Upper lobe of left lung (tissue), 6 donors: Measurements from ENCODE around the gene DGCR8. TPM values are rescaled to one million over a fixed set of nuclear protein-coding genes. Genes with fewer than 3 reads are reported as not detected.

Source experiments
- ATAC-seq, 2 donors: fragments of 200-7000 bp; cut with Tn5 transposase; one replicate each; pipeline ENCODE4 v1.9.1; 2022; ENCODE audit warnings: mild to moderate bottlenecking in 2 of 2, moderate library complexity in 2 of 2; ENCODE audit not compliant: low FRiP score in 2 of 2
- DNase-seq, 2 donors: peaks; one replicate each; pipeline ENCODE4 v3.0.0-alpha.2; 2019 to 2020
- H3K27ac ChIP-seq, 4 donors: fragments of 200-600 bp; sonication (generic); one replicate each; pipeline ENCODE4 v1.5.1; 2016 to 2019
- H3K27me3 ChIP-seq, 4 donors: fragments of 200-600 bp; sonication (generic); one replicate each; pipeline ENCODE4 v1.5.1; 2017 to 2019
- H3K36me3 ChIP-seq, 4 donors: fragments of 200-600 bp; sonication (generic); one replicate each; pipeline ENCODE4 v1.5.1; 2016 to 2019
- H3K4me1 ChIP-seq, 4 donors: fragments of 200-600 bp; sonication (generic); one replicate each; pipeline ENCODE4 v1.5.1; 2018 to 2019
- H3K4me3 ChIP-seq, 4 donors: fragments of 200-600 bp; sonication (generic); one replicate each; pipeline ENCODE4 v1.5.1; 2017 to 2019; ENCODE audit warnings: mild to moderate bottlenecking in 2 of 4, moderate library complexity in 1 of 4
- H3K9me3 ChIP-seq, 4 donors: fragments of 200-600 bp; sonication (generic); one replicate each; pipeline ENCODE4 v1.5.1; 2018 to 2019
- EP300 ChIP-seq, 4 donors: sonication (generic); formaldehyde crosslinking; IDR thresholded peaks; one replicate each; pipeline ENCODE4 v1.5.1; 2017; ENCODE audit warnings: antibody characterized with exemption in 4 of 4, control low read depth in 2 of 4
- POLR2A ChIP-seq, 4 donors: fragments of 450-650 bp; IDR thresholded peaks; one replicate each; pipeline ENCODE4 v1.5.1; 2016 to 2017; ENCODE audit warnings: antibody characterized with exemption in 4 of 4, mild to moderate bottlenecking in 2 of 4
- POLR2AphosphoS5 ChIP-seq, 2 donors: sonication (generic); formaldehyde crosslinking; IDR thresholded peaks; one replicate each; pipeline ENCODE4 v1.5.1; 2017; ENCODE audit warnings: antibody characterized with exemption in 2 of 2
- WGBS, 2 donors: methylation state at CpG; one replicate each; pipeline ENCODE4 v1.1.5; 2017 to 2018; 5-methylcytosine and 5-hydroxymethylcytosine counted together
- total RNA-seq, 6 donors: library from RNA; depleted of rRNA in 4 of 6; stranded (reverse); fragments of >200 nt in 4 of 6; gene quantifications; one replicate each; pipeline versions ENCODE4 v1.1.0 to v1.2.1, GENCODE V29; 2016 to 2021
- TF ChIP-seq, protein P1 (sequence below), 6 experiments: fragments of 450-650 bp in 4 of 6; fragments of 200-600 bp in 2 of 6; sonication (generic) in 2 of 6; IDR thresholded peaks; one replicate each; pipeline ENCODE4 v1.5.1; 2016 to 2019; ENCODE audit warnings: antibody characterized with exemption in 6 of 6
- donor health status: DM: no; HTN: no; CAD: no; lungs with moderate emphysema.
- donor health status: DM: no; HTN: yes; CAD: no; lungs with severe emphysema.

DGCR8 gene
- total RNA-seq, 6 donors from 2014 or later, result 27.7 to 95.3 (median 33.1) TPM

DNA sequence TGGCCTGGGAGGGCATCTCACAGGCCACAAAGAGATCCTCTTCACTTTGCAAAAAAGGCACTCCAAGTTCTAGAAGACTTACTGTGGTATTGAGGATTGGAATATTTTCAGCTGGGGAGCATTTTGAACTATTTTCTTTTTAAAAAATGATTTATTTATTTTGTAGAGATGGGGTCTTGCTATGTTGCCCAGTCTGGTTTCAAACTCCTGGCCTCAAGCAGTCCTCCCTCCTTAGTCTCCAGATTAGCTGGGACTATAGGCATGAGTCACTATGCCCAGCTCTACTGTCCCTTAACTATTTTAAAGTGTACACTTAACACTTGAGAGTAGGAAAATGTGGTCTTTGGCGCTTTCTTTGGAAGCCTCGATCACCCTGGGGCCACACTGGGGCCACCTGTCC lies 24.9 kb upstream of the DGCR8 start:
- no peaks in the 10 kb centered on the region for H3K4me1 ChIP-seq
- H3K27ac ChIP-seq, result no peak overlapping the region
- H3K36me3 ChIP-seq, result peaks cover 13 to 78% (median 60%) of the 10 kb centered on the region in 4 donors
- ATAC-seq, result no peak
- H3K4me3 ChIP-seq, result no peak overlapping the region
- no peaks in the 10 kb centered on the region for H3K27me3 ChIP-seq
- H3K9me3 ChIP-seq, result no peaks in the 10 kb centered on the region
- no peak for DNase-seq
- WGBS, 2 donors, result 100% methylated on average over 2 of the region's 2 CpGs
- TF ChIP-seq POLR2AphosphoS5 (IDR thresholded peaks at IDR 0.05), result no peak
- TF ChIP-seq EP300 (IDR thresholded peaks at IDR 0.05), result no peak
- TF ChIP-seq, protein P1, sequence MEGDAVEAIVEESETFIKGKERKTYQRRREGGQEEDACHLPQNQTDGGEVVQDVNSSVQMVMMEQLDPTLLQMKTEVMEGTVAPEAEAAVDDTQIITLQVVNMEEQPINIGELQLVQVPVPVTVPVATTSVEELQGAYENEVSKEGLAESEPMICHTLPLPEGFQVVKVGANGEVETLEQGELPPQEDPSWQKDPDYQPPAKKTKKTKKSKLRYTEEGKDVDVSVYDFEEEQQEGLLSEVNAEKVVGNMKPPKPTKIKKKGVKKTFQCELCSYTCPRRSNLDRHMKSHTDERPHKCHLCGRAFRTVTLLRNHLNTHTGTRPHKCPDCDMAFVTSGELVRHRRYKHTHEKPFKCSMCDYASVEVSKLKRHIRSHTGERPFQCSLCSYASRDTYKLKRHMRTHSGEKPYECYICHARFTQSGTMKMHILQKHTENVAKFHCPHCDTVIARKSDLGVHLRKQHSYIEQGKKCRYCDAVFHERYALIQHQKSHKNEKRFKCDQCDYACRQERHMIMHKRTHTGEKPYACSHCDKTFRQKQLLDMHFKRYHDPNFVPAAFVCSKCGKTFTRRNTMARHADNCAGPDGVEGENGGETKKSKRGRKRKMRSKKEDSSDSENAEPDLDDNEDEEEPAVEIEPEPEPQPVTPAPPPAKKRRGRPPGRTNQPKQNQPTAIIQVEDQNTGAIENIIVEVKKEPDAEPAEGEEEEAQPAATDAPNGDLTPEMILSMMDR (IDR thresholded peaks at IDR 0.05), result no peak
- TF ChIP-seq POLR2A (IDR thresholded peaks at IDR 0.05), result no peak

DNA sequence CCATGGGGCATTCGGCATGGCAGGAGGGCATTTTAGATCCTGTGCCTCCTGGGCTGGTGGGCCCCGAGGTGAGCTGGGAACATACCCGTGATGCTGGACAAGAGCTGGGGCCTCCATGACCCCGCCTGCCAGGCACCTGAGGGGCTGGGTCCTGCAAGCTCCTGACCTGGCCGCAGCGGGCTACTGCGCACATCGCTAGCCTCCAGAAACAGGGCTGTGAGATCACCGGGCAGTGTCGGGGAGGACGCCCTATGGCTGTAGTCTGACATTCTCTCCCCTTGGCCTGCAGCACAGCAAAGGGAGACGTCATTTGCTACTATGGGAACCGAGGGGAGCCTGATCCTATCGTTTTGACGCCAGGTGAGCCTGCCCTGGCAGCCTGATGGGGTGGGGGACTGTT lies 24.4 kb upstream of the DGCR8 start:
- no peak for DNase-seq
- H3K36me3 ChIP-seq, result peaks cover 13 to 80% (median 62%) of the 10 kb centered on the region in 4 donors

DNA sequence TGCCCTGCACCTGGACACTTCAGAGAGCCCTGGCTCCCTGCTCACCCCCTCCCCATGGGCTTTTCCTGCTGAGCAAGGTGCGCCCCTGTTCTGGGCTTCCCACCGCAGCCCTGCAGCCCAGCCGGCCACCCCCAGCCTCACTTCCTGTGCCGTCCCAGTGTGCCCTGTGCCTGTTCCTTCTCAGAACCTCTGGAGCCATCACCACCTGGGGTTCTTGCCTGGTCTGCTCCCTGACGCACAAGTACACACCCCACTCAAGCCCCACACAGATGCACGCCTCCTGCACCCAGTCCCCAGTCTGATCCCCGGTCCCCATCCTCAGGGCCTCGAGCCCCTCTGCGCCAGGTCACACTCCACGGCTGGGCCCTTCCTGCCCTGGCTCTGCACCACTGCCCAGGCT lies 23.9 kb upstream of the DGCR8 start:
- 85 to 91% methylated on average over 9 to 10 of the region's 10 CpGs for WGBS, 2 donors
- no peaks in the 10 kb centered on the region for H3K4me1 ChIP-seq
- H3K9me3 ChIP-seq, result no peaks in the 10 kb centered on the region
- TF ChIP-seq POLR2AphosphoS5 (IDR thresholded peaks at IDR 0.05) (no peak), POLR2A (IDR thresholded peaks at IDR 0.05) (no peak), EP300 (IDR thresholded peaks at IDR 0.05) (no peak)
- TF ChIP-seq, protein P1 (IDR thresholded peaks at IDR 0.05), result no peak
- no peaks in the 10 kb centered on the region for H3K27me3 ChIP-seq
- ATAC-seq, result no peak
- H3K36me3 ChIP-seq, result peaks cover 13 to 84% (median 65%) of the 10 kb centered on the region in 4 donors
- H3K4me3 ChIP-seq, result no peak overlapping the region
- no peak overlapping the region for H3K27ac ChIP-seq
- no peak for DNase-seq

More for the DNA sequence above, 24.4 kb upstream of the DGCR8 start:
- Histone ChIP-seq H3K4me1 (no peaks in the 10 kb centered on the region), H3K9me3 (no peaks in the 10 kb centered on the region), H3K27ac (no peak overlapping the region), H3K27me3 (no peaks in the 10 kb centered on the region), H3K4me3 (no peak overlapping the region)
- 97% methylated on average over 15 of the region's 15 CpGs; no CpG with 5 or more reads in 1 of the 2 donors for WGBS, 2 donors
- ATAC-seq, result no peak
- no peak for TF ChIP-seq EP300 (IDR thresholded peaks at IDR 0.05)
- TF ChIP-seq, protein P1 (IDR thresholded peaks at IDR 0.05), result no peak
- no peak for TF ChIP-seq POLR2AphosphoS5 (IDR thresholded peaks at IDR 0.05)
- TF ChIP-seq POLR2A (IDR thresholded peaks at IDR 0.05), result no peak

DNA sequence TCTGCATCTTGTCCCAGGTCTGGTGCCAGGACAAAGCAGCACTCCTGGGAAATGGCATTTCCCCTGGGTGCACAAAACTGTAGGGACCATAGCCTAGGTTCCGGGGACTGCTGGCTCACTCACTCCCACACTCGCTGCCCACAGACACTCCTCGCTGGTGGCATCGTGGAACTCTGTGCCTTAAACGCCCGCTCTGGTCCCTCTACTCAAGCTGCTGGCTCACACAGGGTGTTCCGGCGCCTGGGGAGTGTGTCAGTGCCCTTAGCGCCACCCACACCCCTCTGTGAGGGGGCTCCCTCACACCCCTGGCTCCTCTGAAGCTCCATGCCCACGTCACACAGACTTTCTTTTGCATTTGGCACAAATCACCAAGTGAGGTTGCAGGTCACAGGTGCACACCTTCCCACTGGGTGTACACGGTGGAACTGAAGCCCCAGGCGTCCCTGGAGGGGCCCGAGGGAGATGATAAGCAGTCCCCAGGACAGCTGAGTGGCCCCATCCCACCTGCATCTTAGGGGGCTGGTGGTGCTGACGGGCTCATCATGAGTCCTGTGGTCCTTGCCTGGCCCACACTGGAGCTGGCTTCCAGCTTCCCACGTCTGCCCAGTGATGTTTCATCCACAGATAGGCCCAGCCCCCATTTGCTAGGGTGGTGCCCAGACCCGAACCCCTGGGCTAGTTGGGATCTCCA lies 23.2 kb upstream of the DGCR8 start:
- no peak for DNase-seq
- H3K4me1 ChIP-seq, result no peaks in the 10 kb centered on the region
- no peak overlapping the region for H3K27ac ChIP-seq
- no peak for ATAC-seq
- no peaks in the 10 kb centered on the region for H3K27me3 ChIP-seq
- no peak overlapping the region for H3K4me3 ChIP-seq
- 94 to 96% methylated on average over 14 of the region's 16 CpGs for WGBS, 2 donors
- no peak for TF ChIP-seq EP300 (IDR thresholded peaks at IDR 0.05)
- TF ChIP-seq, protein P1 (IDR thresholded peaks at IDR 0.05), result no peak
- no peak for TF ChIP-seq POLR2A (IDR thresholded peaks at IDR 0.05)
- no peak for TF ChIP-seq POLR2AphosphoS5 (IDR thresholded peaks at IDR 0.05)
- peaks cover 18 to 84% (median 68%) of the 10 kb centered on the region in 4 donors for H3K36me3 ChIP-seq
- no peaks in the 10 kb centered on the region for H3K9me3 ChIP-seq
